Progenitor cell of endocrine pancreas (in vitro differentiated cells): ENCODE results near the gene INSL3. TPM values are rescaled to one million over a fixed set of nuclear protein-coding genes. Genes with fewer than 3 reads are reported as not detected.

Experiments used
- DNase-seq: peaks from one replicate; pipeline ENCODE4 v3.0.0; 2021; ENCODE audit warnings: low spot score; ENCODE audit not compliant: unreplicated experiment
- H3K27ac Mint-ChIP-seq: 2 replicates; pipeline ENCODE4 v1.8.0; 2021; ENCODE audit warnings: mild to moderate bottlenecking, moderate library complexity, mixed read lengths
- H3K27me3 Mint-ChIP-seq: 2 replicates; pipeline ENCODE4 v1.8.0; 2021; ENCODE audit warnings: mixed read lengths
- H3K36me3 Mint-ChIP-seq: 2 replicates; pipeline ENCODE4 v1.8.0; 2022; ENCODE audit warnings: mixed read lengths; ENCODE audit not compliant: insufficient read depth
- H3K4me1 Mint-ChIP-seq: 2 replicates; pipeline ENCODE4 v1.8.0; 2021; ENCODE audit warnings: low read depth, mixed read lengths
- H3K4me3 Mint-ChIP-seq: 2 replicates; pipeline ENCODE4 v1.8.0; 2021; ENCODE audit warnings: low read depth, mild to moderate bottlenecking, moderate library complexity, mixed read lengths
- H3K9me3 Mint-ChIP-seq: 2 replicates; pipeline ENCODE4 v1.8.0; 2021; ENCODE audit warnings: low read depth, mixed read lengths
- CTCF ChIP-seq: fragments of 200-600 bp; sonication (generic); IDR thresholded peaks from one replicate; pipeline ENCODE4 v1.5.0; 2021; ENCODE audit warnings: antibody characterized with exemption, mild to moderate bottlenecking; ENCODE audit not compliant: unreplicated experiment
- total RNA-seq: library from RNA; stranded (reverse); gene quantifications from 2 replicates; pipeline ENCODE4 v1.2.1, GENCODE V29; 2021

The INSL3 gene
- total RNA-seq, 1 donor from 2014 or later, result not detected

- Mint-ChIP-seq H3K27me3 (peaks cover 20% of the 10 kb centered on the region), H3K27ac (no peak overlapping the region), H3K4me1 (no peaks in the 10 kb centered on the region), H3K4me3 (no peak overlapping the region), H3K36me3 (no peaks in the 10 kb centered on the region), H3K9me3 (no peaks in the 10 kb centered on the region)
- no peak for DNase-seq
- no peak for TF ChIP-seq CTCF
These were observed 9.2 kb downstream of the INSL3 start for GRCh38 chr19:17812099-17812498.

- H3K27ac Mint-ChIP-seq, result no peak overlapping the region
- H3K4me3 Mint-ChIP-seq, result no peak overlapping the region
- H3K9me3 Mint-ChIP-seq, result no peaks in the 10 kb centered on the region
- no peak for DNase-seq
- peaks cover 20% of the 10 kb centered on the region for H3K27me3 Mint-ChIP-seq
- H3K36me3 Mint-ChIP-seq, result no peaks in the 10 kb centered on the region
- no peaks in the 10 kb centered on the region for H3K4me1 Mint-ChIP-seq
- TF ChIP-seq CTCF, result no peak
These were observed 9.6 kb downstream of the INSL3 start for GRCh38 chr19:17811681-17812080.

- DNase-seq, result no peak
- no peak for TF ChIP-seq CTCF
- Mint-ChIP-seq H3K9me3 (no peaks in the 10 kb centered on the region), H3K36me3 (no peaks in the 10 kb centered on the region), H3K4me1 (no peaks in the 10 kb centered on the region), H3K27ac (no peak overlapping the region), H3K27me3 (peaks cover 20% of the 10 kb centered on the region), H3K4me3 (no peak overlapping the region)
These were observed 10.2 kb downstream of the INSL3 start for GRCh38 chr19:17811103-17811502.

GRCh38 chr19:17807731-17808316 lies 13.5 kb downstream of the INSL3 start:
- Mint-ChIP-seq H3K4me3 (no peak overlapping the region), H3K4me1 (no peaks in the 10 kb centered on the region), H3K36me3 (no peaks in the 10 kb centered on the region), H3K27me3 (peaks cover 20% of the 10 kb centered on the region), H3K9me3 (no peaks in the 10 kb centered on the region), H3K27ac (no peak overlapping the region)
- TF ChIP-seq CTCF, result no peak
- DNase-seq, result no peak

- Mint-ChIP-seq H3K4me3 (no peak overlapping the region), H3K27me3 (peaks cover 17% of the 10 kb centered on the region), H3K27ac (no peak overlapping the region), H3K4me1 (no peaks in the 10 kb centered on the region), H3K9me3 (no peaks in the 10 kb centered on the region), H3K36me3 (no peaks in the 10 kb centered on the region)
- DNase-seq, result no peak
- TF ChIP-seq CTCF, result no peak
These were observed 14.4 kb downstream of the INSL3 start for GRCh38 chr19:17806945-17807344.
